ENCODE results near the gene EFHC1.

Gene EFHC1

DNA sequence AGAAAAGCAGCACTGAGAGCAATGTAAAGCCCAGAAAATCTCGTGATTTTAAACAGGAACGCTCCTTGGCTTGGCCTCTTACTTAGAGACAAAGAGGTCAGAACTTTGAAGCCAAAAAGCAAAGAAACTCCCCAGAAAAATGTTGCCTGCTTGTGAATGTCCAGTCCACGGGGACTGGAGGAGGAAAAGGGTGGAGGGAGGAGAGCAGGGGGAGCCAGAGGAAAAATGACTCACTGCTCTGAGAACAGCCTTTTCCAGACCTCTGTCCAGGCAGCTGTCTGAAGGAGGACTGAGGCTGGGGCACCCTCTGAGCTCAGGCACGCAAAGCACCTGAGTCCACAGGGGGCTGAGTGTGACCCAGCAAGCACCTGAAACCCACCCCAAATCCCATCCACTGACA, 92.1 kb downstream of the EFHC1 start:
- Mint-ChIP-seq H3K4me1 (no peaks in the 10 kb centered on the region), H3K27ac (no peak overlapping the region), H3K4me3 (no peak overlapping the region), H3K36me3 (peaks cover 21% of the 10 kb centered on the region), H3K9me3 (no peaks in the 10 kb centered on the region)
- DNase-seq (ENCODE audit: low spot score in 2 of 2) (no peak), ATAC-seq (no peak)

DNA sequence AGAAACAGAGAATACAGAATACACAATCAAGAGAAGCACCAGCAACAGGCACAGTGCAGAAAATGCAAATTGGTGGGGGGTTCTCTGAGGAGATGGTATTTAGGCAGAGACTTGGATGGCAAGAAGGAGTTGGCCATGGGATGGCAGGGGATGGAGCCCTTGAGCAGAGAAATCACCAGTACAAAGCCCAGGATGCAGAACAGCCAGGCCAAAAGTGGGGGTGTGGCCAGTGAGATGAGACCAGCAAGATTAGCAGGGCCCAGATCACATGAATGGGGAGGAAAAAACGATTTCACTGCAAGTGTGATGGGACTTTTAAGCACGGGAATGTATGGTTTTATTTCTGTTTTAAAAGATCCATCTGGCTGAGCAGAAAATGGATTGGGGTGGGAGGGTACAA, 93.3 kb downstream of the EFHC1 start:
- Mint-ChIP-seq H3K9me3 (no peaks in the 10 kb centered on the region), H3K4me1 (peaks cover 11% of the 10 kb centered on the region), H3K36me3 (peaks cover 21% of the 10 kb centered on the region), H3K4me3 (no peak overlapping the region), H3K27ac (peak overlapping the region; percentile 61)
- DNase-seq (ENCODE audit: low spot score in 2 of 2) (no peak), ATAC-seq (no peak)

DNA sequence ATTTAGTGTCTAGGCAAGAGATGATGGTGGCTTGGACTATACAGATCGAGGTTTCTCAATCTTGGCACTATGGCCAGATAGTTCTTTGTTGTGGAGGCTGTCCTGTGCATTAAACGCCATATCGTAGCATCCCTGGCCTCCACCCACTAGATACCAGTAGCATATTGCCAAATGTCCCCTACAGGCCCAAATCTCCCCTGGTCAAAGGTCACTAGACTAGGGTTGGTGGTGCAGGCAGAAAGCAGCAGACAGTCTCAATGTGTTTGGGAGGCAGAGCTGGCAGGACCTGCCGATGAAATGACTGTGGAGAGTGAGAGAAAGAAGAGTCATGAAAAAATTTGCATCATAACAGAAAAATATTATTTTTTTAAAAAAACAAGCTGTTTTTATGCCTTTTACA, 93.8 kb downstream of the EFHC1 start:
- Mint-ChIP-seq H3K4me3 (no peak overlapping the region), H3K4me1 (peaks cover 12% of the 10 kb centered on the region), H3K36me3 (peaks cover 19% of the 10 kb centered on the region), H3K27ac (no peak overlapping the region), H3K9me3 (no peaks in the 10 kb centered on the region)
- DNase-seq (ENCODE audit: low spot score in 2 of 2) (no peak), ATAC-seq (no peak)

DNA sequence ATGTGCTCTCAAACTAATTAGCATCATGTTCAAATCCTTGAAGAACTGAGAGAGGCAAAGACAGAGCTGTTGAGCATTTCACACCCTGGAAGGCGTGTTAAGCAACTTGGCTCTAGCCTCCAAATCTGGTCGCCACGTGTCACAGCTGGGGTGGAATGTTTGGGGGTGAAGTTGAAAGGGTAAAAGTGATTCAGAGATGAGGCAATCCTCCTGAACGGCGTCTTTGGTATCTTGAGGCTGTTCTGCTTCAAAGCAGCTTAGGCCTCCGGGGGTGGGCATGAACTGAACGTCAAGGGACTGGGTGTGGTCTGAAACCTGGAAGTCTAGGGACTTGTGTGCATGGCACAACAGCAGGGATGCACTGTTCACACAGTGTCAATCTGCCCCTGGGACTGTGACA, 94.4 kb downstream of the EFHC1 start:
- H3K4me3 Mint-ChIP-seq = no peak overlapping the region
- H3K9me3 Mint-ChIP-seq = no peaks in the 10 kb centered on the region
- peaks cover 18% of the 10 kb centered on the region for H3K36me3 Mint-ChIP-seq
- H3K4me1 Mint-ChIP-seq = peaks cover 12% of the 10 kb centered on the region
- DNase-seq (ENCODE audit: low spot score in 2 of 2) (no peak), ATAC-seq (no peak)
- H3K27ac Mint-ChIP-seq = no peak overlapping the region

DNA sequence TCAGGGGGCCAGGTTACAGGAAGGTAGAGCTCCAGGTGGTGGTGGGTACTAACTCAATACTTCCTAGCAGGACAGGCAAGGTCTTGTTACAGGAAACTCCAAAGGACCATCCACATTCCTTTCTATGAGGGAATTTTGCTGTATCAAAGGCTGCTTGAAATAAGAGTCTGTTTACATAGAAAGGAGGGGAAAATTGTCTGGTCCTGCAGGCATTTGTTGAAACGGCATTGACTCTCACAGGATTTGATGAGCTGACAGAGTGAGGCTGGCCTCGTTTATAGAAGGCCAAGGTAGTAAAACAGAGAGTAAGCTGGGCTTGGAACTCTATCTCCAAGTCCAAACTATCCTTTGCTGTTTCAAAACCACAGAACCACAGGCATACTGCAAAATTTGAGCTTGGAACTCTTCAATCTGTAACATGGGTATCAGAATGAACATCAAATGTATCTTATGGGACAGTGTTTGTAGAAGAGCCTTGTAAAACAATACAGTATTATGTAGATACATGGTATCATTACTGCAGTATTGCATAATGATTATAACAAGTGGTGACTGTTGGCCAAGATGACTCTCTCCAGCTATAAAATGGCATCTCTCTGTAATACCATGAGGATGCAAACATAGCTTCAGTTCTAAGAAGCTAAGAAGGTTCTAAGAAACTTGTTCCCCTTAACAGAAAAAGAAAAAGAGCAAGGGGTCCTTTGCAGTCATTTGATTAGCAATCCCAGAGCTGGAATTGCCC, 95.2 kb downstream of the EFHC1 start:
- no peak for ATAC-seq
- no peak overlapping the region for H3K4me3 Mint-ChIP-seq

DNA sequence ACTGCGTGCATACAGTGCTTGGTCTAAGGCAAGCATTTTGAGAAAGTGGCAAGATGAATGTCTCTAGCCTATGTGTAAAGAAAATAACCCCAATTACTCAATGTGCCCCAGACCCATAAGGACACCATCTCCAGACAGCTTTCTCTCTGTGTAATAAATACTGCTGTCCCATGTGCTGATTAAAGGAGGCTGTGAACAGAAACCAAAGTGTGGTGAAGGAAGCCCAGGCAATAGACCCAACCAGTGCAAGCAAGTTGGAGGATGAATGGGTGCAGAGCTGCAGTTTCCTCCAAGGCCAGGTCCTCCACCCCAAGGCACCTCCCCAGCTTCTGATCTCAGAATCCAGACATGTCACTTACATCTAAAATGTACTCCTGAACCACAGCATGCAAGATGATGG, 96.1 kb downstream of the EFHC1 start:
- Mint-ChIP-seq H3K4me1 (peaks cover 16% of the 10 kb centered on the region), H3K9me3 (no peaks in the 10 kb centered on the region), H3K4me3 (no peak overlapping the region), H3K27ac (no peak overlapping the region), H3K36me3 (peaks cover 18% of the 10 kb centered on the region)
- no peak for DNase-seq (ENCODE audit: low spot score in 2 of 2)
- ATAC-seq = no peak

More for the DNA sequence above, 95.2 kb downstream of the EFHC1 start:
- H3K27ac Mint-ChIP-seq = no peak overlapping the region
- DNase-seq (ENCODE audit: low spot score in 2 of 2) = no peak
- peaks cover 18% of the 10 kb centered on the region for H3K36me3 Mint-ChIP-seq
- no peaks in the 10 kb centered on the region for H3K9me3 Mint-ChIP-seq
- peaks cover 16% of the 10 kb centered on the region for H3K4me1 Mint-ChIP-seq

DNA sequence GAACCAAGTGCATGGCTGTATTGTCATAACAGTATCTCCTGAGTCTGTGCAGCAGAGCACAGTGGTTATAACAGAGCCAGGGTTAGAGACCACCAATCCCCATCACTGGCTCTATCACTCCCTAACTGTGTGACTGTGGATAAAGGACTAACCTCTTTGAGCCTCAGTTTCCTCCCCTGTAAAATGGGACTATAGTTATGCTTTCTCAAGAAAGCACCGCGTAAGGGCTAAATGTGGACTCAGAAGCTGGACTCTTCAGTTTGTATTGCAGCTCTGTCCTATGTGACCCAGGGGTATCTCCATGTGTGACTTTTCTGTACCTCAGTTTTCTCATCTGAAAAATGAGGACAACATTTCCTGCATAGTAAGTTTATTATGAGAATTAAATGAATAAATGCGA, 96.8 kb downstream of the EFHC1 start:
- H3K4me1 Mint-ChIP-seq = peaks cover 16% of the 10 kb centered on the region
- H3K9me3 Mint-ChIP-seq = no peaks in the 10 kb centered on the region
- DNase-seq (ENCODE audit: low spot score in 2 of 2) (no peak), ATAC-seq (no peak)
- H3K4me3 Mint-ChIP-seq = no peak overlapping the region
- peaks cover 18% of the 10 kb centered on the region for H3K36me3 Mint-ChIP-seq
- H3K27ac Mint-ChIP-seq = no peak overlapping the region

DNA sequence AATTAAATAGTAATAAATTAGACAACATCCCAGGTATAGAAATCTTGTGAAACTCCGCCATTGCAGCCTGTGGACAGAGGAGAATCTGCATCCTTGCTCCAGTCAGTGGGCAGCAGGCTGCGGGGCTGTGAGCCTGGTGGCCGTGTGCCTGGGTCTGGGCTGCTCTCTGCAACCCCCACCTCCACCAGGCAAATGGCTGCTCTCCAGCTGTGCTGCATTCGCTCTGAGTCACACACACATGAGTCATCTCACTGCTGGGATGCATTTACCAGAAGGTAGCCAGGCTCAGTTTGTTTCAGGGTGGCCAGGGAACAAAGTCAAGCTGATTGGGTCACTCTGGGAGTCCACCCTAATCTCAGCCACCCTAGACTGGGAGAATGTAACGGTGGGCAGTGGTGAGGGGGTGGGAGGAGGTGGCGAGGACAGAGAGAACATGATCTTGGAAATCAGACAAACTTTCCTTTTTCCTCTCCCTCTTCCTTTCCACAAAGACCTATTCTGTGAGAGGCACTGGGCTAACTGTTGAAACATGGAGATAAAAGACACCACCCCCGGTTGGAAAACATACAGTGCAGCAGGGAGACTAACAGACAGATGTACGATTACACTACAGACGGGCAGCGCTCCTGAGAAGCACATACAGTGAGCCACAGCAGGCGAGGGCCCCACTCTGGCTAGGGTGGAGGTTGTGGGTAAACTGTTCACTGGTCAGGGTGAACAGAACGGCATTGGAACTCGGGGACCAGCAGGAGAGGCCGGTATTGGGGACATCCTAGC, 97.5 kb downstream of the EFHC1 start:
- peak; percentile 95 for ATAC-seq
- DNase-seq (ENCODE audit: low spot score in 2 of 2) = peak in 1 of 2 donors; percentile 57
- Mint-ChIP-seq H3K4me3 (no peak overlapping the region), H3K4me1 (peaks cover 19% of the 10 kb centered on the region), H3K27ac (peak overlapping the region; percentile 73), H3K36me3 (peaks cover 18% of the 10 kb centered on the region), H3K9me3 (no peaks in the 10 kb centered on the region)

DNA sequence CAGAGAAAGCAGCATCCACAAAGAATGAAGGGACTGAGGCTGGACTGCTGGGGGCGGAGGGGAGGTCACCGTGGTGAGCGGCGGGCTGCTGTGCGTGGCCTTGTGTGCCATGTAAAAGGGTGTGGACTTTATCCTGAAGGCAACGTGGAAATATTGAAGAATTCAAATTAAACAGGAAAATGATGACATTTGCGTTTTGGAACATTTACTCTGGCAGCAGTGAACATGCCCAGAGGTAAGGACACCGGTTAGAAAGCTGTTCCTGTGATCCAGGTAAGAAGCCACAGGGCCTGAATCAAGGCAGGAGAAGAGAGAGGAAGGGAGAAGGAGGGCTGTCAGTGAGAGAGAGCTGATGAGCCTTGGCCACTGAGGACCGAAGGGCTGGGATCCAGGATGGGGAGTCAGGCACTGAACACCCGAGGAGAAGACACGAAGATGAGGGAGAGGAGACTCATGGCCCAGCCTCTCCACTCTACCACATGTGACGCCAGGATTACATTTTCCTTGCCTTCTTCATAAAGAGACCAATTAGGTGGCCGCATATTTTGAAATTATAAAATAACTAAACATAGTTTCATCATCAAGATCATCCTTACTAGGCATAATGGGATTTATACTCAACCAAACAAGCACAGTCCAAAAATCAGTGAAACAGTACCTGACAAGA, 98.3 kb downstream of the EFHC1 start:
- Mint-ChIP-seq H3K9me3 (no peaks in the 10 kb centered on the region), H3K4me1 (peaks cover 22% of the 10 kb centered on the region), H3K27ac (peak overlapping the region; percentile 73), H3K36me3 (peaks cover 15% of the 10 kb centered on the region), H3K4me3 (no peak overlapping the region)
- ATAC-seq = no peak
- no peak for DNase-seq (ENCODE audit: low spot score in 2 of 2)

DNA sequence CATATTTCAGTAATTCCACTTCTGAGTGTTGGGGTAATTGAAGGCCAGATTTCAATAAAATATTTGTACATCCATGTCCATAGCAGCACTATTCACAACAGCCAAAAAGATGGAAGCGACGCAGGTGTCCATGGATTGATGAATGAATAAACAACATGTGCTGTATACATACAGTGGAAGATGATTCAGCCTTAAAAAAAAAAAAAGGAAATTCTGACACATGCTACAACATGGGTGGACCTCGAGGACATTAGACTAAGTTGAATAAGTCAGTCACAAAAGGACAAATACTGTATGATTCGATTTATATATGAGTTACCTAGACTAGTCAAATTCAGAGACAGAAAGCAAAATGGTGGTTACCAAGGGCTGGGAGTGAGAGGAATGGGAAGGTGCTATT, 99.5 kb downstream of the EFHC1 start:
- Mint-ChIP-seq H3K4me1 (peaks cover 22% of the 10 kb centered on the region), H3K4me3 (no peak overlapping the region), H3K27ac (no peak overlapping the region), H3K9me3 (no peaks in the 10 kb centered on the region), H3K36me3 (peaks cover 11% of the 10 kb centered on the region)
- no peak for ATAC-seq
- DNase-seq (ENCODE audit: low spot score in 2 of 2) = no peak

DNA sequence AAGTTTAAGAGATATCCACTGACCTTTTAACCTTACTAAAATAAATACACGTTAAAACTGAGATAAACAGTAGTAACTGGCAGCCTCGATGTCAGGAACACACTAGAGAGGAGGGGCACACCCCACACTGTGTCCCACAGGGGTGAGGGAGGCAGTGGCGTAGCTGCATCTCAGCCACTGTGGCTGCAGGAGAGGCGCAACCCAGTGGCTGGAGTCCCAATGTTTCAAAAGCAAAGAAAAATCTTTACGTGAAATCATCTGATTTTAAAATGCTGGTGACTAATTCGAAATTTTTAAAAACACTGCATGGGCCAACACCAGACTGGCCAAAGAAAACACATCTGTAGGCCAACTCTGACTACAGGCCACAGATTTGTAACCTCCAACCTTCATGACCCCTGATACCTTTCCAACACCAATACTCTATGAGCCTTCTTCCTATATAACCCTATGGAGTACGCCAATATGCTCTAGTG, 102.0 kb downstream of the EFHC1 start:
- Mint-ChIP-seq H3K36me3 (peaks cover 9% of the 10 kb centered on the region), H3K4me1 (peaks cover 22% of the 10 kb centered on the region), H3K27ac (peak overlapping the region; percentile 13), H3K9me3 (no peaks in the 10 kb centered on the region), H3K4me3 (no peak overlapping the region)
- no peak for ATAC-seq
- DNase-seq (ENCODE audit: low spot score in 2 of 2) = no peak

DNA sequence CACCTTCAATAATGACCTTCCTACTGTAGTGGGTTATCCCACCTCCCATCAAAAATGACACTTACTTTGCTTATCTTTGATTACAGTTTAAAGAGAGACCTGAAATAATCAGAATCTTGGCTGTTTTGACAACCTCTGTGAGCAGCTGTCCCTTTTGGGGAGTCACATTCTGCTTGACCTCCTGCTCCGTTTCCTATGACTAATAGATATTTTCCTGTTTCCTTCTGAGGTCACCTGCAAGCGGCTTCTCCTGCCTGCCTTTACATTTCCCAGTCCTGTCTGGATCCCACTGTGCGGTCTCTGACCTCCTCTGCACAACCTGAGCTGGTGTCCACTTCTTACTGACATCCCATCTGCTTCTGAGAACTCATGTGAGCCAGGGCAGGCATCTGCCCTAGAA, 102.5 kb downstream of the EFHC1 start:
- no peaks in the 10 kb centered on the region for H3K9me3 Mint-ChIP-seq
- peak overlapping the region; percentile 13 for H3K27ac Mint-ChIP-seq
- peaks cover 12% of the 10 kb centered on the region for H3K36me3 Mint-ChIP-seq
- H3K4me3 Mint-ChIP-seq = no peak overlapping the region
- H3K4me1 Mint-ChIP-seq = peaks cover 19% of the 10 kb centered on the region
- DNase-seq (ENCODE audit: low spot score in 2 of 2) (no peak), ATAC-seq (no peak)

DNA sequence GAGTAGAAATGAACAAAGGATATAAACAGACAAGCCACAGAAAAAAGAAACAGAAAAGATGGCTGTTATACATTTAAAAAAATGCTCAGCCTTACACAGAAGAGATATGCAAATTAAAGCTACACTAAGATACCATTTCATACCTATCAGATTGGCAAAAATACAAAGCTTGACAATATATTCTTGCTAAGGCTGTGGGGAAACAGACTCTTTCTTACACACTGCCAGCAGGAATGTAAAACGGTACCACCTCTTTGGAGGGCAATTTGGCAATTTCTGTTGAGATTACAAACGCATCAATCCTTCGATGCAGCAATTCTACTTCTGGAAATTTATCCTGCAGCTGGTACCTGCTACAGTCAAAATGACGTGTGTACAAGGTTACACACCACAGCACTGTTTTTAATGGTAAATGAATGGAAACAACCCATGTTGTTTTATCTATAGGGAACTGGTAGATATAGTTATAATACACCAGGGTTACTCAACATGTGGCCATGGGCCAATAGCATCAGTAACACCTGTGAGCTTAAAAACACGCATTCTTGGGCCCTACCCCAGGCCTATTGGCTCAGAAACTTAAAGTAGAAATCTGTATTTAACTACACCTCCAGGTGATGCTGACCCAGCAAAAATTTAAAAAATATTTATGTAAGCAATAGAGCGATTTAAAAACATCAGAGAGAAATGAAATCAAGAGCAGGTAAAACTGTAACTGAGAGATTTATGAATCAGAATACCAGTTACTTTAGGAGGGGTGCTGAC, 103.4 kb downstream of the EFHC1 start:
- Mint-ChIP-seq H3K36me3 (peaks cover 7% of the 10 kb centered on the region), H3K9me3 (no peaks in the 10 kb centered on the region), H3K4me3 (no peak overlapping the region), H3K27ac (no peak overlapping the region), H3K4me1 (peaks cover 10% of the 10 kb centered on the region)
- ATAC-seq = no peak
- no peak for DNase-seq (ENCODE audit: low spot score in 2 of 2)

DNA sequence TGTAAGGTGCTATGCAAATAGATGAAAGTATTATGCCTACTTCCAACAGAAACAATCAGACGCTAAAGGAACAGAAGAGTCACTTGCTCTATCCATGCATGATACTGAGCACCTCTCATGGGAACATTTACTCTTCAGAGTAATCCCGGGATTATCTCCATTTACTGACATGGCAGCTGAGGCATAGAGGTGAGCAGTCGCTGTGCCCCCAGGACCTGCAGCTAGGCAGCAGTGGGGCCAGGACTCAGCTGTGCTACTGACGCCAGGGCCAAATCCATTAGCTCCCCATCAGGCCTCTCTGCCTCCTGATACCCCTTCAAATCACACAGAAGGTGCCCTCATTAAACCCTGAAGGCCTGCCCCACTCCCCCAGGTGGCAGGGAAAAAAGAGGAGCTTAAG, 104.8 kb downstream of the EFHC1 start:
- Mint-ChIP-seq H3K4me1 (peaks cover 8% of the 10 kb centered on the region), H3K27ac (no peak overlapping the region), H3K9me3 (no peaks in the 10 kb centered on the region), H3K36me3 (peaks cover 7% of the 10 kb centered on the region), H3K4me3 (no peak overlapping the region)
- ATAC-seq = no peak
- no peak for DNase-seq (ENCODE audit: low spot score in 2 of 2)

DNA sequence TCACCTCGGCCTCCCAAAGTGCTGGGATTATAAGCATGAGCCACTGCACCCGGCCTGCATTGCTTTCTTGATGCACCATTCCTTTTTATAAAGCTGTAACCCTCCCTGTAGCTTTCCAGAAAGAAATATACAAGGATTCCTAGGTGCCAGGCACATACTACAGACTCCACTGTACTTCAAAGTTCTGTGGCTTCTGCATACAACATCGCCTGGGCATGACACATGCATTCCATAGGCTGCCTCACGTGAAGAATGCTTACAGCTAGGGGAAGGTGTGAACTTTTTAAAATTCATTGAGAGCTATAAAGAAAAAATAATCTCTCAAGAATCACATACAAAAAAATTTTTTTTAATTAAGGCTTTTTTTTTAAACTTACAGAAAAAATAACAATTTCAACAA, 106.5 kb downstream of the EFHC1 start:
- ATAC-seq = no peak
- Mint-ChIP-seq H3K4me1 (peaks cover 6% of the 10 kb centered on the region), H3K27ac (no peak overlapping the region), H3K4me3 (no peak overlapping the region), H3K36me3 (peaks cover 7% of the 10 kb centered on the region), H3K9me3 (no peaks in the 10 kb centered on the region)
- DNase-seq (ENCODE audit: low spot score in 2 of 2) = no peak
